ENCODE measurements around the gene WDR43.

Gene WDR43

DNA sequence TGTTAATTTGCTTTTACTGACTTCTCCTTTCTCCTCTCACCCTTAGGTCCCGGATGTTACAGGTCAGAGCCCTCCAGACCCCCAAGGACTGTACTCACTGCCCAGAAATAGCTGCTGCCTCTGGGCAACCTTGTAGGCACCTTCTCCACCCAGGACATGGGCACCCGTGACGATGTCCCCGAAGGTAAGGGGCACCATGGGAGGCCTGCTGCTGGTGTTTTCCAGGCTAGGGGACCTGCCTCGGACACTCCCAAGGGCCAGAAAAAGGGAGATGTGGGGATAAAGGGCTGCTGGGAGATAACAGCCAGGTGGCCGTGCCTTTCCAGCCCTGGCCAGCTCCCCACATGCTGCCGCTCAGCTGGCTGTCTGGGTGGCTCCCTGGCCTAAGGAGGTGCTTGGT, 100.2 kb downstream of the WDR43 start:
- H3K9me3 ChIP-seq (ENCODE audit: low read depth, low read length): no peaks in the 10 kb centered on the region
- H3K27ac ChIP-seq: no peak overlapping the region
- H3K9ac ChIP-seq (ENCODE audit: insufficient read length): no peak overlapping the region
- DNase-seq (ENCODE audit: low read depth, low spot score): no peak
- H3K4me3 ChIP-seq: no peak overlapping the region
- TF ChIP-seq FOXP2 (optimal IDR thresholded peaks at IDR 0.05; ENCODE audit: control extremely low read depth, extremely low read length, insufficient read depth) (no peak), EZH2 (IDR thresholded peaks at IDR 0.05) (no peak), POLR2AphosphoS5 (IDR thresholded peaks at IDR 0.05; ENCODE audit: borderline replicate concordance, low read depth, low read length) (no peak)
- no peaks in the 10 kb centered on the region for H3K36me3 ChIP-seq (ENCODE audit: insufficient read depth, low read length)

GRCh38 chr2:28995765-28996750, 101.6 kb downstream of the WDR43 start:
- DNase-seq (ENCODE audit: low read depth, low spot score): no peak
- no peaks in the 10 kb centered on the region for H3K9me3 ChIP-seq (ENCODE audit: low read depth, low read length)
- H3K9ac ChIP-seq (ENCODE audit: insufficient read length): no peak overlapping the region
- no peak overlapping the region for H3K4me3 ChIP-seq
- H3K27ac ChIP-seq: no peak overlapping the region
- H3K36me3 ChIP-seq (ENCODE audit: insufficient read depth, low read length): no peaks in the 10 kb centered on the region
- TF ChIP-seq EZH2 (IDR thresholded peaks at IDR 0.05) (no peak), FOXP2 (optimal IDR thresholded peaks at IDR 0.05; ENCODE audit: control extremely low read depth, extremely low read length, insufficient read depth) (no peak), POLR2AphosphoS5 (IDR thresholded peaks at IDR 0.05; ENCODE audit: borderline replicate concordance, low read depth, low read length) (no peak)

DNA sequence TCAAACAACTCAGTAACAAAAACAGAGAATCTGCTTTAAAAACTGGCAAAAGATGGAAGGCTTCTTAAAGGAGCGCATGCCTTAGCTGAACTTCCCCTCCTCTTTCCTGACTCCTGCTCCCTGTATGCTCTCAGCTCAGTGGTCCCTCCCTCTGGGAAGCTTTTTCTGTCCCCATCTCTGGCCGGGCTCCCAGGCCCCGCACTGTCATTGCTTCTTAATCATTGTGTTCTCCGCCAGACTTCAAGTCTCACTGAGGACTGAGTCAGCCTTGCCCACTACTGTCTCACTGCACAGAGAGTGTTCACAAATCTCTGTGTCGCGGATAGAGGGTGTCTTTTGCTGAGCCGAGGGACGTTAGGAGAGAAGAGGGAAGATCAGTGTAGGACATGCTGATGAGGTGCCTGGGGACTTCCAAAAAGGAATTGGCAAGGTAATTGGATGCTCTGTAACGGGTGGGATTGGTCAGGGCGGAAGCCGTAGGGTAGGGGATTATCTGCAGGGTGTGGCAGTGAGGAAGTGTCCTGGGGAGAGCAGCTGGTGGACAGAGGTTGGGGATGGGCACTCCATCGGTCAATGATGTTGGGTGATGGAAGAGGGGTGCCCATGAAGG, 102.9 kb downstream of the WDR43 start:
- no peak for DNase-seq (ENCODE audit: low read depth, low spot score)
- H3K4me3 ChIP-seq: no peak overlapping the region
- TF ChIP-seq FOXP2 (optimal IDR thresholded peaks at IDR 0.05; ENCODE audit: control extremely low read depth, extremely low read length, insufficient read depth) (no peak), POLR2AphosphoS5 (IDR thresholded peaks at IDR 0.05; ENCODE audit: borderline replicate concordance, low read depth, low read length) (no peak), EZH2 (IDR thresholded peaks at IDR 0.05) (no peak)
- H3K36me3 ChIP-seq (ENCODE audit: insufficient read depth, low read length): no peaks in the 10 kb centered on the region
- no peak overlapping the region for H3K9ac ChIP-seq (ENCODE audit: insufficient read length)
- H3K9me3 ChIP-seq (ENCODE audit: low read depth, low read length): no peaks in the 10 kb centered on the region
- H3K27ac ChIP-seq: no peak overlapping the region
